GM12891 (cell line): ENCODE measurements around the gene PTGER4.

ENCODE experiments used
- DNase-seq: peaks from one replicate; pipeline ENCODE4 v3.0.0; 2011; ENCODE audit warnings: low spot score; ENCODE audit not compliant: insufficient read length
- FAIRE-seq: peaks from 2 replicates; lab custom pipeline; 2011; peaks lifted over from hg19 to GRCh38; lab: Jason Lieb, UNC
- PAX5 ChIP-seq: IDR thresholded peaks from 2 replicates; pipeline ENCODE4 v1.6.1; 2011; ENCODE audit warnings: low read length, moderate library complexity, mild to moderate bottlenecking; ENCODE audit not compliant: insufficient read depth, severe bottlenecking
- POLR2A ChIP-seq: IDR thresholded peaks from 2 replicates; pipeline ENCODE4 v1.6.1; 2011; ENCODE audit warnings: low read depth, low read length, control low read depth
- POLR2AphosphoS5 ChIP-seq: IDR thresholded peaks from 2 replicates; pipeline ENCODE4 v1.6.1; 2011; ENCODE audit warnings: low read depth, low read length, control low read depth
- POU2F2 ChIP-seq: IDR thresholded peaks from 2 replicates; pipeline ENCODE4 v1.6.1; 2011; ENCODE audit warnings: low read depth, mild to moderate bottlenecking, control low read depth, low read length, moderate library complexity
- SPI1 ChIP-seq: IDR thresholded peaks from 2 replicates; pipeline ENCODE4 v1.6.1; 2011; ENCODE audit warnings: low read depth, low read length, control low read depth
- TAF1 ChIP-seq: IDR thresholded peaks from 2 replicates; pipeline ENCODE4 v1.6.1; 2011; ENCODE audit warnings: low read depth, low read length, control low read depth

PTGER4 gene

DNA sequence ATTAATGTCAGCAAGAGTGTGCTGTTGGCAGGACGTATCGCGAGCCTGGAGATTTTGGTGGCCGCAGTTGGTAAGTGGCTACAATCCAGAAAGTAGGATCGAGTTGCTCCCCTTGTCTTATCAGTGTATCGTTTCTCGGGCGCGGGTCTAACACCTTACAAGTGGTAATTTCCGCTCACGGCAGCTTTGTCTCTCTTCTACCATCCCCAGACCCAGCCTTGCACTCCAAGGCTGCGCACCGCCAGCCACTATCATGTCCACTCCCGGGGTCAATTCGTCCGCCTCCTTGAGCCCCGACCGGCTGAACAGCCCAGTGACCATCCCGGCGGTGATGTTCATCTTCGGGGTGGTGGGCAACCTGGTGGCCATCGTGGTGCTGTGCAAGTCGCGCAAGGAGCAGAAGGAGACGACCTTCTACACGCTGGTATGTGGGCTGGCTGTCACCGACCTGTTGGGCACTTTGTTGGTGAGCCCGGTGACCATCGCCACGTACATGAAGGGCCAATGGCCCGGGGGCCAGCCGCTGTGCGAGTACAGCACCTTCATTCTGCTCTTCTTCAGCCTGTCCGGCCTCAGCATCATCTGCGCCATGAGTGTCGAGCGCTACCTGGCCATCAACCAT lies 1.1 kb downstream of the PTGER4 start:
- no peak for TF ChIP-seq POLR2AphosphoS5
- TF ChIP-seq TAF1 = no peak
- no peak for TF ChIP-seq PAX5
- TF ChIP-seq POLR2A = no peak
- TF ChIP-seq SPI1 = no peak
- no peak for TF ChIP-seq POU2F2
- no peak for FAIRE-seq
- peak; percentile 17 for DNase-seq

DNA sequence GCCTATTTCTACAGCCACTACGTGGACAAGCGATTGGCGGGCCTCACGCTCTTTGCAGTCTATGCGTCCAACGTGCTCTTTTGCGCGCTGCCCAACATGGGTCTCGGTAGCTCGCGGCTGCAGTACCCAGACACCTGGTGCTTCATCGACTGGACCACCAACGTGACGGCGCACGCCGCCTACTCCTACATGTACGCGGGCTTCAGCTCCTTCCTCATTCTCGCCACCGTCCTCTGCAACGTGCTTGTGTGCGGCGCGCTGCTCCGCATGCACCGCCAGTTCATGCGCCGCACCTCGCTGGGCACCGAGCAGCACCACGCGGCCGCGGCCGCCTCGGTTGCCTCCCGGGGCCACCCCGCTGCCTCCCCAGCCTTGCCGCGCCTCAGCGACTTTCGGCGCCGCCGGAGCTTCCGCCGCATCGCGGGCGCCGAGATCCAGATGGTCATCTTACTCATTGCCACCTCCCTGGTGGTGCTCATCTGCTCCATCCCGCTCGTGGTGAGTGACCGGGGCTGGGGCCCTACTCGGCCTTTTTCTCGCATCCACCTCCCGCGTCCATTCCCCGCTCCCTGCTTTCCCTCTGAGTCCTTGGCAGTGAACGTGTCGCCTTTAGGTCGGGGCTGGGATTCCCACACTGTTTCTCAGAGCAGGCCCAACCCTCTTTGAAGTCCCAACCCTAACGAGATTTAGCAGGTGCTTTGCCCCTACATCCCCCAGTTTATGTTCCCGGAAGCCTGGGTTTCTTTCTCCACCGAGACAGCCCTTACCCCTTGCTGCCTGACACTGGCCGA lies 1.8 kb downstream of the PTGER4 start:
- peak; percentile 61 for FAIRE-seq
- no peak for DNase-seq
- TF ChIP-seq SPI1 (no peak), TAF1 (no peak), POLR2A (peak; percentile 34; the same call in 1 of the 2 replicates), POLR2AphosphoS5 (no peak)

DNA sequence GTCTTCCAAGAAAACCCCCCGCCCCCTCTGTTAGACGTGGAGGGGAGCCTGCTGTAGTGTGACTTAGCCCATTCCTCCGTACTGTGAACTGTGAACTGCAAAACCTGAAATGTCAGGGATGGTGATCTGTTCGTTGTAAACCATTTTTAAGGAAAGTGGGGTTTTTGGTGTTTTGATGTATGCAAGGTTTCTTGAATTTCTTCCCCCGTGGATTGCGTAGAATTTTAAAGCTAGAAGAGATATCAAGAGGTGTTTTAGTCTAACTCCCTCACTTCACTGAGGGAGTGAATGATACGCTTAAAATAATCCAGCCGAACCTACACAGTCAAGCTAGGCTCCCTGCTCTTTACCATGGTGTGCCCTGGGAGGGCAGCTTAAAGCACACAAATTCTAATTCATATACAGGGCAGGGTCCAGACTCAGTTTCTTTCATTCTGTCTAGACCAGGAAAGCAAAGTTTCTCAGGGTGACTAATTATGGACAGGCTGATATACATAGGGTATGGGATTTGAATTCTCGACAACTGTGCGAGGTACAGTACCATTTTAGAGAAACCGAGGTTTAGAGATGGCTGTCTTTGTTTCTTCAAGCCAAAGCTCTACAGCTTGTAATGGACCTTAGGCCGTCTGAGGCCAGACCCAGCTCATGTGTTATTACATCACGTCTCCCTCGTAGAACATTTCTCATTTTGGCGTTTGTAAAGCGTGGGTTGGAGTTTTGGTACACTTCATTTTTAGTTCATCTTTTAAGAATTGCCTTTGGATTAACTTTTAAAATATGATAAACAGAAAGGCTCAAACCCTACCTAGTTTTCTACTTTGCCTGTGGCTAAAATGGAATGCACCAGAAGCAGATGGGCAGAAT lies 2.7 kb downstream of the PTGER4 start:
- DNase-seq (no peak), FAIRE-seq (no peak)

DNA sequence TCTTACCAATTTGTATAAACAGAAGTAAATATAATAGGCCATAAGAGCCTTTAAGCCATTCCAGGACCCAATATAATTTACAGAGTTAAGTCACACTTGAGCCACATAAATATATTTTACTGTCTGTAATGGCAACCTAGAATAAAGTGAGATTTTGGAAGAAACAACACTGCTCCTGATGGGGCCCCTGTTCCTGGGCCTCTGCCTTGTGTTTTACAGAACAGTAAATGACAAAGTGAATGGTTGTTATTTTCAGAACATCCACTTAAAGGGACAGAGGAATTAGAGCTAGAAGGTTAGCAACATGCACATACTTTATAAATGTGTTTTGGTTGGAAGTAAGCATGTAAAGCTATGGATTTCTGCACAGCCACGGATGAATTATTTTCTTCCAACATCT lies 3.6 kb downstream of the PTGER4 start:
- TF ChIP-seq PAX5 (no peak), SPI1 (no peak), POLR2A (no peak), POU2F2 (no peak), TAF1 (no peak), POLR2AphosphoS5 (no peak)
- no peak for FAIRE-seq

More for the DNA sequence above, 2.7 kb downstream of the PTGER4 start:
- no peak for TF ChIP-seq POLR2AphosphoS5
- no peak for TF ChIP-seq PAX5
- no peak for TF ChIP-seq TAF1
- no peak for TF ChIP-seq POLR2A
- no peak for TF ChIP-seq SPI1
- TF ChIP-seq POU2F2 = no peak

DNA sequence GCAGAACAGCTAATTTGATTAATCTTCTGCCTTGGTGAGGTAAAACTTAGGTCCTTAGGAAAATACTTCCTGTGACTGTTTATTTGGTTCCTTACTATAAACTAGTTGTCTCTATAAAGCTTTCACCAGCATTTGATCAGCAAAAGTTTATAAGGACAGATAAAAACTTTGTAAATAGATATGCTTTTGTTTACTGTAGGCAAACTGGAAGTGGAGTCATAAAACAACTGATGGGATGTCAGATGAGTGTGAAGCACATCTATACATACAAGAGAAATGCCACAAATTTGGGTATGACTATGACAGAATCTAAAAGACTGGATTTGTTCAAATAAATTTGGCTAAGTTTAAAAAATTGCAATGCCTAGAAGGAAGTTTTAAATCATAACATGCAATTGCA lies 5.5 kb downstream of the PTGER4 start:
- FAIRE-seq = no peak
- DNase-seq = no peak

More for the DNA sequence above, 3.6 kb downstream of the PTGER4 start:
- DNase-seq = no peak

DNA sequence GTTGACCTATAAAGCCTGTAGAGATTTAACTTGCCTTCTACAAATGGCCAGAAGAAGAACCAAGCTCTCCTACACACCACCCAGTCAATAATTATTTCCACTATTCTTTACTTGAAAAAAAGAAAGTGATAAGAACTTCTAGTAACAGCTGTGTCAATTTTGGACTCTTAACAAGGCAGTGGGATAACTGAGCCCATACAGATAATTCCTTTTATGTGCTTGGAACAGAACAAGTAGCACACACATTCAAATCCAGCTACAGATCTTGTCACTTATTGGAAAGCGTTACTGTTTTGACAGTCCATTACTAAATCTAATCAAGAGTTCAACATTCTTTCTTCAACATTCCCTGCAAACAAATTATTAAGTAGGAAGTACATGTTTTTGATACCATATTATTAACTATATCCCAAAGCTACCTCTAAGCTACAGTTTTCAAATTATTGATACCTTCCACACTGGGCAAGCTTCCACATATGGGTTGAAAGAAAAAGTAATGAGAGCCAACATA lies 6.3 kb downstream of the PTGER4 start:
- no peak for TF ChIP-seq TAF1
- TF ChIP-seq SPI1 = no peak
- TF ChIP-seq POLR2A = no peak
- TF ChIP-seq POLR2AphosphoS5 = no peak
- no peak for TF ChIP-seq POU2F2
- TF ChIP-seq PAX5 = no peak
- no peak for FAIRE-seq
- no peak for DNase-seq

More for the DNA sequence above, 5.5 kb downstream of the PTGER4 start:
- TF ChIP-seq SPI1 (no peak), POLR2A (no peak), PAX5 (no peak), POU2F2 (no peak), POLR2AphosphoS5 (no peak), TAF1 (no peak)

DNA sequence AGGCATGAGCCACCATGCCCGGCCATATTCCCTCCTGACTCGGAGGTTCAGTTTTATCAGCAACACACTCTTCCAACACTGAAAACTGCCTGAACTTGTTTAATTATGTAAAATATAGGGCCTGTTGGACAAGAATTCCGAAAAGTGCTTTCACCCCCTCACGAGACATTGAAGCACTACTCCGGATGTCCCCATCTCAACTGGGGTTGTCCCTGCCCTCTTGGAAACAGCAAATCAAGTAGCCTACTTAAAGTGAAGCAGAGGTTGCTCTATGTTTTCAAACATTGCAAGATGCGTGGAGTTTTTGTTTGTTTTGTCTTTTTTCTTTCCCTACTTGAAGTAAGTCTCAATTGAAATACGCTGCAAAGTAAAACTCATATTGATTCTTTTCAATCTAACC lies 7.6 kb downstream of the PTGER4 start:
- TF ChIP-seq SPI1 (no peak), POLR2AphosphoS5 (no peak), POU2F2 (no peak), PAX5 (no peak)
- FAIRE-seq (no peak), DNase-seq (no peak)

DNA sequence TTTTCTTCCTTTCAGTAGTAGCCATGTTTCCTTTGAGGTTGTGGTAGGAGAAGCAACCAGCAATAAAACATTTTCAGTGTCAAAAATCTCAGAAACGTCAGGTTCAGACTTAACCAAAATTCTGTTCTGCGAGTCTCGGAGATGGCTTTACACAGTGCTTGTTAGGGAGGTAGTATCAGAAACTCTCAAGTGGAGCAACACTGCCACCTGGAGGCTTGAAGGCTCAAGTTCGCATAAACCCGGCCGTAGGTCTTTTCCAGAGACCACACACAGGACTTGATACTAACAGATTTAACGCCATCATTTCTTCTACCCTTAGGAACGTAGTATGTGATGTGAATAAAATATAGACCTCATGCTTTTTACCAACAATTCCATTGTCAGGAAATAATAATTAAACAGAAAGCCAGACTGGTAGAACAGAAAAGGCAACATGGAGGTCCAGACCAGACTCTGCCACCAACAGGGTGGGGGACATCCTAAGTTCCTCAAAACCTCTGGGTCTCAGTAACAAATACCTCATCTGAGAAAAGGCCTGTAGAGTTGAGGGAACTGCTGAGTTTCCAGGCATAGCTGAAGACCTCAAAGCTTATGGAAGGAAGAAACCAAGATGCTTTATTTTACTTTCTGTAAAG lies 8.5 kb downstream of the PTGER4 start:
- FAIRE-seq = peak; percentile 89
- TF ChIP-seq PAX5 (no peak), TAF1 (no peak), POU2F2 (no peak), POLR2A (no peak), POLR2AphosphoS5 (no peak), SPI1 (no peak)
- peak; percentile 37 for DNase-seq
